ENCODE measurements around the gene ANXA9. TPM values are rescaled to one million over a fixed set of nuclear protein-coding genes. Genes with fewer than 3 reads are reported as not detected.

ANXA9 gene
- total RNA-seq, 1 donor from 2014 or later: not detected

DNA sequence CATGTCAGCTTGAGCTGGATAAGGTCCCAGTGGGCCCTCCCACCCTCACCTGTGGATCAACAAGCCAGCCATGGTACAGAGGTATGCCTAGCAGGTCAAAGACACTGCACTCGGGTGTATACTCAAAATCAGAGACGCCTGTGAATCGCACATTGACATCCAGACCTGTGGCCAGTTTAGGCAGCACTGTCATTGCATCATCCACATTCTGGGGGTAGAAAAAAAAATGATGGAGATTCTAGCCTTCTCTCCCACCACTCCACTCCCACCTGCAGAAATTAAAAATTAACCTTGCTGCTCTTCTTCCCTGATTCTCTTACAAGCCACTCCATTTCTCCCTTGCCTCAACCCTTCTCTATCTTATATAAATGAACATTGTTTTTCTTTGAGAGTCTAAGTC is 18.3 kb downstream of the ANXA9 start:
- peaks cover 2% of the 10 kb centered on the region for H3K9me3 Mint-ChIP-seq (ENCODE audit: unreplicated experiment)
- peak overlapping the region; percentile 92 for H3K27ac Mint-ChIP-seq (ENCODE audit: unreplicated experiment)
- Histone ChIP-seq H3K36me3 (ENCODE audit: insufficient read depth, low read length) (no peaks in the 10 kb centered on the region), H3K79me2 (ENCODE audit: insufficient read depth, low read length) (peaks cover 1% of the 10 kb centered on the region), H3K4me1 (ENCODE audit: insufficient read depth, low read length) (peaks cover 33% of the 10 kb centered on the region), H3K9ac (ENCODE audit: low read length) (no peak overlapping the region), H4K20me1 (ENCODE audit: insufficient read depth, low read length) (no peaks in the 10 kb centered on the region), H2AFZ (ENCODE audit: low read depth, low read length) (no peak overlapping the region), H3K9me3 (ENCODE audit: insufficient read depth, low read depth, low read length) (no peaks in the 10 kb centered on the region), H3K4me3 (ENCODE audit: insufficient read depth, low read depth, low read length) (no peak overlapping the region), H3K27me3 (ENCODE audit: insufficient read depth, low read length) (no peaks in the 10 kb centered on the region), H3K4me2 (ENCODE audit: low read length) (no peak overlapping the region), H3K27ac (ENCODE audit: low read depth, low read length) (no peak overlapping the region)
- H3K27me3 Mint-ChIP-seq (ENCODE audit: low read depth, unreplicated experiment): no peaks in the 10 kb centered on the region
- FAIRE-seq: no peak
- TF ChIP-seq EZH2 (IDR thresholded peaks at IDR 0.05; ENCODE audit: insufficient read depth, low read length): no peak
- TF ChIP-seq, protein P1, sequence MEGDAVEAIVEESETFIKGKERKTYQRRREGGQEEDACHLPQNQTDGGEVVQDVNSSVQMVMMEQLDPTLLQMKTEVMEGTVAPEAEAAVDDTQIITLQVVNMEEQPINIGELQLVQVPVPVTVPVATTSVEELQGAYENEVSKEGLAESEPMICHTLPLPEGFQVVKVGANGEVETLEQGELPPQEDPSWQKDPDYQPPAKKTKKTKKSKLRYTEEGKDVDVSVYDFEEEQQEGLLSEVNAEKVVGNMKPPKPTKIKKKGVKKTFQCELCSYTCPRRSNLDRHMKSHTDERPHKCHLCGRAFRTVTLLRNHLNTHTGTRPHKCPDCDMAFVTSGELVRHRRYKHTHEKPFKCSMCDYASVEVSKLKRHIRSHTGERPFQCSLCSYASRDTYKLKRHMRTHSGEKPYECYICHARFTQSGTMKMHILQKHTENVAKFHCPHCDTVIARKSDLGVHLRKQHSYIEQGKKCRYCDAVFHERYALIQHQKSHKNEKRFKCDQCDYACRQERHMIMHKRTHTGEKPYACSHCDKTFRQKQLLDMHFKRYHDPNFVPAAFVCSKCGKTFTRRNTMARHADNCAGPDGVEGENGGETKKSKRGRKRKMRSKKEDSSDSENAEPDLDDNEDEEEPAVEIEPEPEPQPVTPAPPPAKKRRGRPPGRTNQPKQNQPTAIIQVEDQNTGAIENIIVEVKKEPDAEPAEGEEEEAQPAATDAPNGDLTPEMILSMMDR (IDR thresholded peaks at IDR 0.05; ENCODE audit: insufficient read depth, low read depth, low read length): no peak
- H3K4me1 Mint-ChIP-seq (ENCODE audit: low read depth, unreplicated experiment): peaks cover 40% of the 10 kb centered on the region
- H3K36me3 Mint-ChIP-seq (ENCODE audit: low read depth, unreplicated experiment): peaks cover 12% of the 10 kb centered on the region
- no peak for DNase-seq (ENCODE audit: low read depth)
- H3K4me3 Mint-ChIP-seq (ENCODE audit: unreplicated experiment): peak overlapping the region; percentile 52

DNA sequence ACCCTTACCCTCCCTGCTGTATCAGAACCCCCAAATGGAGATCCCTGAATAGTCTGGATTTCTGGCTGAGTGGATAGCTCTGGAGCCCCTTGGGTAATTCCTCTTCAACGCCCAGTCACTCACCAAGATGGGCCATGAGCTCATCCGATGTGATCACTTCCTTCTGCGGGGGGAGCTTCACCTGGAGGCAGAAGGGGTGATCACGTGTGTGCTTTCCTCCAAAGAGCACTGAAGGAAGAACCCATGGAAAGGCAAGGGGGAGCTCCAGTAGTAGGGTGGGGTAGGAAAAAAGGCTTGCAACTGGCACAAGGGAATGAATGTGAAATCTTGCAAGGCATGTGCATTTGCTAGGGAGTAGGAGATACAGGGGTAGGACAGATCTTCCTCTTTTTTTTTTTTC is 19.5 kb downstream of the ANXA9 start:
- Histone ChIP-seq H3K27ac (ENCODE audit: low read depth, low read length) (no peak overlapping the region), H3K4me3 (ENCODE audit: insufficient read depth, low read depth, low read length) (no peak overlapping the region), H3K27me3 (ENCODE audit: insufficient read depth, low read length) (no peaks in the 10 kb centered on the region), H3K4me1 (ENCODE audit: insufficient read depth, low read length) (peaks cover 45% of the 10 kb centered on the region), H3K9me3 (ENCODE audit: insufficient read depth, low read depth, low read length) (no peaks in the 10 kb centered on the region), H3K36me3 (ENCODE audit: insufficient read depth, low read length) (no peaks in the 10 kb centered on the region), H3K9ac (ENCODE audit: low read length) (no peak overlapping the region), H4K20me1 (ENCODE audit: insufficient read depth, low read length) (no peaks in the 10 kb centered on the region), H3K4me2 (ENCODE audit: low read length) (no peak overlapping the region), H3K79me2 (ENCODE audit: insufficient read depth, low read length) (peaks cover 3% of the 10 kb centered on the region), H2AFZ (ENCODE audit: low read depth, low read length) (no peak overlapping the region)
- H3K27me3 Mint-ChIP-seq (ENCODE audit: low read depth, unreplicated experiment): no peaks in the 10 kb centered on the region
- no peak for TF ChIP-seq EZH2 (IDR thresholded peaks at IDR 0.05; ENCODE audit: insufficient read depth, low read length)
- TF ChIP-seq, protein P1 (IDR thresholded peaks at IDR 0.05; ENCODE audit: insufficient read depth, low read depth, low read length): no peak
- DNase-seq (ENCODE audit: low read depth) (no peak), FAIRE-seq (no peak)
- peaks cover 2% of the 10 kb centered on the region for H3K9me3 Mint-ChIP-seq (ENCODE audit: unreplicated experiment)
- peaks cover 46% of the 10 kb centered on the region for H3K4me1 Mint-ChIP-seq (ENCODE audit: low read depth, unreplicated experiment)
- H3K27ac Mint-ChIP-seq (ENCODE audit: unreplicated experiment): no peak overlapping the region
- H3K36me3 Mint-ChIP-seq (ENCODE audit: low read depth, unreplicated experiment): peaks cover 12% of the 10 kb centered on the region
- H3K4me3 Mint-ChIP-seq (ENCODE audit: unreplicated experiment): no peak overlapping the region

DNA sequence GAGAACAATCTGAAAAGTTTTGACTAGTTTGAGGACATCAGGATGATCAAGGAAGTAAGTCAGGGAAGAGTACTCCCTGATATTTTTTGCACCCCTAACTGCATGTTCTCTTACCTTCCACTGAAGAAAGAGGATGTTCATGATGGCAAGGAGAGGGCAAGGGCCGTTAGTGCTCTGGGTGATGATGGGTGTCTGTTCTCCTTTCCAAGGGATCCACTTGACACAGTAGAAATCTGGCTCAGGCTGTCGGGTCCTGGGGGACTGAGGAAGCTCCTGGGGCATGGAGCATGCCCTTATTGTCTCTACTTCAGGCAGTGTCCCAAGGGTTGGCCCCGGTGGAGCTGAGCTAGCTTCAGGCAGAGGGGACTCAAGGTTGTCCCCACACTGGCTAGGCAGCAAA is 20.0 kb downstream of the ANXA9 start:
- Histone ChIP-seq H3K27ac (ENCODE audit: low read depth, low read length) (no peak overlapping the region), H3K4me2 (ENCODE audit: low read length) (no peak overlapping the region), H3K9ac (ENCODE audit: low read length) (no peak overlapping the region), H3K36me3 (ENCODE audit: insufficient read depth, low read length) (no peaks in the 10 kb centered on the region), H3K9me3 (ENCODE audit: insufficient read depth, low read depth, low read length) (no peaks in the 10 kb centered on the region), H3K4me1 (ENCODE audit: insufficient read depth, low read length) (peaks cover 48% of the 10 kb centered on the region), H4K20me1 (ENCODE audit: insufficient read depth, low read length) (no peaks in the 10 kb centered on the region), H3K27me3 (ENCODE audit: insufficient read depth, low read length) (no peaks in the 10 kb centered on the region), H3K79me2 (ENCODE audit: insufficient read depth, low read length) (peaks cover 3% of the 10 kb centered on the region), H2AFZ (ENCODE audit: low read depth, low read length) (no peak overlapping the region), H3K4me3 (ENCODE audit: insufficient read depth, low read depth, low read length) (no peak overlapping the region)
- no peak overlapping the region for H3K27ac Mint-ChIP-seq (ENCODE audit: unreplicated experiment)
- peaks cover 45% of the 10 kb centered on the region for H3K4me1 Mint-ChIP-seq (ENCODE audit: low read depth, unreplicated experiment)
- H3K9me3 Mint-ChIP-seq (ENCODE audit: unreplicated experiment): peaks cover 2% of the 10 kb centered on the region
- H3K36me3 Mint-ChIP-seq (ENCODE audit: low read depth, unreplicated experiment): peaks cover 9% of the 10 kb centered on the region
- H3K27me3 Mint-ChIP-seq (ENCODE audit: low read depth, unreplicated experiment): no peaks in the 10 kb centered on the region
- TF ChIP-seq, protein P1 (IDR thresholded peaks at IDR 0.05; ENCODE audit: insufficient read depth, low read depth, low read length): no peak
- TF ChIP-seq EZH2 (IDR thresholded peaks at IDR 0.05; ENCODE audit: insufficient read depth, low read length): no peak
- DNase-seq (ENCODE audit: low read depth) (no peak), FAIRE-seq (no peak)
- H3K4me3 Mint-ChIP-seq (ENCODE audit: unreplicated experiment): no peak overlapping the region

Data from astrocyte (in vitro differentiated cells and primary cell).